AG09309 (cell line): ENCODE measurements around the gene CMC2.

Experiments
- DNase-seq: peaks from one replicate; pipeline ENCODE4 v3.0.0-alpha.2; 2010; ENCODE audit warnings: low read depth
- H3K4me3 ChIP-seq: 2 replicates; pipeline ENCODE4 v1.5.1; 2011; ENCODE audit warnings: mild to moderate bottlenecking, low read depth, low read length, moderate library complexity; ENCODE audit not compliant: control insufficient read depth
- CTCF ChIP-seq: IDR thresholded peaks from 2 replicates; pipeline ENCODE4 v1.5.1; 2011; ENCODE audit warnings: mild to moderate bottlenecking, low read depth, low read length, inconsistent platforms; ENCODE audit not compliant: insufficient read depth, control insufficient read depth; ENCODE audit errors: missing control alignments

The CMC2 gene

DNA sequence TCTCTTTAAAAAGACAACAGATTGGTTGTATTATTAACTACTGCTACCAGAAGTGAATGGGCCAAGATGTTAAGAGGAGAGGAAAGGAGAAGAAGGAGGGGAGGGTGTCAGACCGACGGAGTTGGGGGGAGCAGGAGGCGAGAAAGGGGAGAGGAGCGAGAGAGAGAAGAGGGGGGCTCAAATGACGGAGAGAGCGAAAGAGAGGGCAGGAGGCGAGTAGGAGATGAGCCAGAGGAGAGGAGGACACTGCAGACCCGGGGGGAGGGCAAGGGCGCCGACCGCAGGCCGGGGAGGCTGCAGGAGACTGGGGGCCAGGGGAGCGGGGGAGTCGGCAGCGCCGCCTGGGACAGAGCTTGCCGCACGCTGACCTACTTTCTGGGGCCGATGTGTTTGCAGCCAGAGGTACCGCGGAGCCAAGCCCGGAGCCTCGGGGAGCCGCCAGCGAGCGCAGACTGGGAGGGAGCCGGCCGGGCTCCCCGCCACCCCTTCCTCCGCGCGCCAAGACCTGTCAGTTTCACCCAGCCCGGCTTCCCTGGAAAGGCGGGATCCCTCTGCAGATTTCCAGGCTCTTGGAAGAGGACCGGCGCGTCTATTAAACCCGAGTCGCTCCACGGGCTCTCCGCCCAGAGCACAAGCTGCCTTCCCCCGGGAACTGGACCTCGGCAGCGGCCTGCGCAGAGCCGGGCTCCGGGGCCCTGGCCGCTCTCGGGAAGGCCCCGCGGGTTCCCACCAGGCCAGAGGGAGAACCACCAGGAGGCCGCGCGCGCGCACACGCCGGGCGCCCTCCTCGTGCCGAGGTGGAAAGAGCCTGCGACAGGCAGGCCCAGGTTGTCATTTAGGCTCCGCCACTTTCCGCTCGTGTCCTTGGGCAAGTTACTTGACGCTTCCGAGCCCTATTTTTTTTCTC is 74.6 kb downstream of the CMC2 start:
- DNase-seq: peak; percentile 10

DNA sequence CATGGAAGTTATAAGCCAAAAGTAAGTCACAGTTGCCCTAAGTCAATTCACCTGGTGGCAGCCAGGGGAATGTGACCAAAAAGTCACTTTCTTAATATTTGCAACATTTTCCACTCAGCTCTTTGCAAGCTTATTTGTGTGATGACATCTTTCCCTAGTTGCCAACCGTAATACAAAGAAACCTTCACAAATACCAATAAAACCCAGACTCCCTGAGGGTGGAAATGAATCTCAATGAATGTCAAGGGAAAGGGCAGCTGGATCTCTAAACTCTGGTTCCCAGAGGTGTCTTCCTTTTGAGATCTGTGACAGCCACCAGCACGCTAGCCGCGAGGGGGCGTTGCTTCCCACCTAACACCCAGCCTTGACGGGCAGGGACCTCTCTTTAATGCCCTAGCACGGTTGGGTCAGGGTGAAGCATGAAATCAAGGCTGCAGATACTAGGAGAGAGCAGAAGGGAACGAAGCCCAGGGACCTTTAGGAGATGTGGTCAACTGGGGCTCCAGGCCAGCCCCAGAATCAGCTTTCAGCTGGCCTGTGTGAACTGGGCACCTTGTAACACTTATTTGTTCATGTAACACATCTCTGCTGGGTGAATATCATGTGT is 82.2 kb downstream of the CMC2 start:
- no peak overlapping the region for H3K4me3 ChIP-seq
- no peak for DNase-seq
- TF ChIP-seq CTCF: peak; percentile 90

More for the DNA sequence above, 74.6 kb downstream of the CMC2 start:
- no peak for TF ChIP-seq CTCF
- H3K4me3 ChIP-seq: peak overlapping the region; percentile 57

DNA sequence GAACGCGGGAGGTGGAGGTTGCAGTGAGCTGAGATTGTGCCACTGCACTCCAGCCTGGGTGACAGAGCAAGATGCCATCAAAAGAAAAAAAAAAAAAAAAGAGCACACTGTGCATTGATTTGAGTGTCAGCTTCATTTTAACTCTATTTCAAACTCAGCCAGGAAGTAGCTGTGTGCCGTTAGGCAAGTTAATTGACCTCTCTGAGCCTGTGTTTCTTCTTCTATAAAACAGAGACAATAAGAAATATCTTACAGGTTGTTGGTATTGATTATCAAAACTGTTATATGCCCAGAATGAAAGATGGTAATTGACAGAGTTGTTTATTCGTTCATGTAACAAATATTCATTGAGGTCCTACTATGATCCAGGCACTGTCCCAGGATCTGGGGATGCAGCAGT is 83.3 kb downstream of the CMC2 start:
- TF ChIP-seq CTCF: no peak
- no peak for DNase-seq

More for the DNA sequence above, 83.3 kb downstream of the CMC2 start:
- H3K4me3 ChIP-seq: no peak overlapping the region
